Measurements from ENCODE around the gene CD200.
"Not testable (repeated sequence)": the region's sequence is repeated elsewhere in the genome, so short reads cannot be mapped to it uniquely, and the experiment has no call there.

CD200 gene

GRCh38 chr3:112391648-112392047, 58.7 kb downstream of the CD200 start:
- no peak for DNase-seq

GRCh38 chr3:112392393-112393359, 59.7 kb downstream of the CD200 start:
- no peak for DNase-seq

- no peak for DNase-seq
Measured at GRCh38 chr3:112393360-112393728, 60.4 kb downstream of the CD200 start.

- DNase-seq, result no peak
Measured at GRCh38 chr3:112394003-112394640, 61.2 kb downstream of the CD200 start.

- DNase-seq, result no peak
Measured at GRCh38 chr3:112395181-112395895, 62.4 kb downstream of the CD200 start.

GRCh38 chr3:112395896-112396290, 62.9 kb downstream of the CD200 start:
- no peak for DNase-seq

GRCh38 chr3:112397556-112397955, 64.6 kb downstream of the CD200 start:
- no peak for DNase-seq

GRCh38 chr3:112399064-112399463, 66.1 kb downstream of the CD200 start:
- no peak for DNase-seq

- not testable (repeated sequence) for DNase-seq
Measured at GRCh38 chr3:112399554-112399953, 66.6 kb downstream of the CD200 start.

GRCh38 chr3:112400317-112400716, 67.4 kb downstream of the CD200 start:
- DNase-seq, result not testable (repeated sequence)

GRCh38 chr3:112401617-112402016, 68.7 kb downstream of the CD200 start:
- DNase-seq, result no peak

- DNase-seq, result no peak
Measured at GRCh38 chr3:112403103-112403502, 70.1 kb downstream of the CD200 start.

GRCh38 chr3:112404924-112405549, 72.1 kb downstream of the CD200 start:
- not testable (repeated sequence) for DNase-seq

GRCh38 chr3:112405845-112406244, 72.9 kb downstream of the CD200 start:
- DNase-seq, result no peak

GRCh38 chr3:112407214-112407887, 74.4 kb downstream of the CD200 start:
- DNase-seq, result no peak

- no peak for DNase-seq
Measured at GRCh38 chr3:112407888-112408702, 75.1 kb downstream of the CD200 start.

GRCh38 chr3:112409041-112409440, 76.1 kb downstream of the CD200 start:
- DNase-seq, result no peak

GRCh38 chr3:112411425-112411824, 78.5 kb downstream of the CD200 start:
- no peak for DNase-seq
